ENCODE measurements around the gene DNASE2.

Gene DNASE2

DNA sequence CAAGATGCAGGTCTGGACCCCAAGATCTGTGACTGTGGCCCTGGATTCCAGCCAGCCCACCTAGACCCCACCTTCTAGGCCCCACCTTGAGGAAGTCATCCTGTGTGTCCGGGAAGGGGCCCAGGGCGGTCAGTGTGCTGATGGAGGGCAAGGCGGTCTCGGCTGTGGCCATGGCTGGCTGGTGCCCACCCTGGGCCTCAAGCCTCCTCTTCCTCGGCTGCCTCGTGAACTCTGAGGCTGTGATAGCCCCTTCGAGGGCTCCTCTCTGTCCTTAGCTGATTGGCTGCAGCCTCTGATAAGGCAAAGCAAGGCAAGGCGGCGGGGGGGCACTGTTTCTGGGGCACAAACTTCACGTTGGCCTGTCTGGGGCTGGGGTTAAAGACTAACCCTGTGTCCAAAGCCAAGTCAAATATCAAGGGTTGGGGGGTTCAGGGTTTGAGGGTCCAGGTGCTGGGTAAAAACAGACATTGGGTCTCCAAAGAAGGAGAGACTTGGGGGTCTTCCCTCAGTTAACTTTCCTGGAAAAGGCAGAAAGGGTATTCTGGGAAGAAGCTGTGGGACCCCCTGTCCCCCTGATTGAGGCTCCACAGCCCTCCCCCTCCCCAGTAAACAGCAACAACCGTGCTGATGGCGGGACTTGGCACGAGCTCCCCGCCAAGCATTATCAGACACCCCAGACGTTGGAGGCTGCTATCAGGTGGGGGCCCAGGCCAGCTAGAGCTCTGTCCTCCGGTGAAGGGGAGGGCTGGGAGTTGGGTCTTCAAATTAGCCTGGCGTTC lies 5.9 kb upstream of the DNASE2 start, which contains the start of gene KLF1:
Gene KLF1, minus strand, starts transcription at position 233 of the 779 bp plus-strand sequence. Its CDS starts 61 bp downstream, at position 172.
- no peaks in the 10 kb centered on the region for H3K27me3 ChIP-seq (replicated peaks in 2 of 5; ENCODE audit: control insufficient read depth in 4 of 5, insufficient read depth in 5 of 5, low read length in 4 of 5)
- peak within 1 kb of the TSS in 6 of 7 experiments; percentile 48 to 78 (median 65) for H3K4me3 ChIP-seq (ENCODE audit: control insufficient read depth in 1 of 7, extremely low read depth in 1 of 7, insufficient read depth in 4 of 7, low read depth in 2 of 7, low read length in 6 of 7)
- DNase-seq: peak in 2 of 3 donors; percentile 45 to 64
- ChIA-PET CTCF (interaction anchor here (0.9 to 3.1 kb wide), 7 partner anchors 9 to 78 kb away, joined by 3 to 12 read pairs (median 8); partner anchors contain the start of genes FARSA and GADD45GIP1), POLR2A (interaction anchor here (1.6 kb wide), 1 partner anchor 51 kb away, joined by 7 read pairs; the partner anchor contains the start of gene CALR)
- 78% methylated on average over 14 of the region's 17 CpGs for WGBS (ENCODE audit: insufficient coverage)
- H3K9me3 ChIP-seq (ENCODE audit: control extremely low read depth in 1 of 5, control insufficient read depth in 4 of 5, insufficient read depth in 2 of 5, low read depth in 1 of 5, low read length in 4 of 5): peaks cover 0 to 7% (median 3%) of the 10 kb centered on the region in 5 experiments
- H3K27ac ChIP-seq (ENCODE audit: insufficient read depth in 1 of 2, low read depth in 1 of 2, low read length in 2 of 2, poor library complexity in 1 of 2, severe bottlenecking in 2 of 2): peak within 1 kb of the TSS in 1 of 2 experiments; percentile 81
- peaks cover 4 to 43% (median 34%) of the 10 kb centered on the region in 4 experiments for H3K4me1 ChIP-seq (ENCODE audit: control extremely low read depth in 1 of 4, control insufficient read depth in 4 of 4, insufficient read depth in 4 of 4, low read length in 3 of 4)
- no peaks in the 10 kb centered on the region for H3K36me3 ChIP-seq (ENCODE audit: control insufficient read depth in 4 of 4, insufficient read depth in 4 of 4, low read length in 3 of 4)

DNA sequence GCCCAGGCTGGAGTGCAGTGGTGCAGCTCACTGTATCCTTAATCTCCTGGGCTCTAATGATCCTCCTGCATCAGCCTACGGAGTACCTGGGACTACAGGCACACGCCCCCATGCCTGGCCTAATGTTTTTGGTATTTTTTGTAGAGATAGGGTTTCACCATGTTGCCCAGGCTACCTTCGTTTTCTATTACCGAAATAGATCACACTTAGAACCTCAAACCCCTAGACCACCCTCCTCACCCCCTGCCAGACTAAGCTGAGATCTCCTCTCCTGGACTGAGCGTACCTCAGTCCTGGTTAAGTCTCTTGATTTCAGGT lies 5.4 kb upstream of the DNASE2 start:
- ChIA-PET CTCF (interaction anchor here (1.4 to 3.1 kb wide), 7 partner anchors 10 to 79 kb away, joined by 4 to 12 read pairs (median 9); partner anchors contain the start of genes FARSA and GADD45GIP1), POLR2A (interaction anchor here (0.6 to 2.6 kb wide), 2 partner anchors 51 to 221 kb away, joined by 5 to 16 read pairs; partner anchors contain the start of gene CALR)
- H3K4me3 ChIP-seq (ENCODE audit: control insufficient read depth in 1 of 7, extremely low read depth in 1 of 7, insufficient read depth in 4 of 7, low read depth in 2 of 7, low read length in 6 of 7): peak overlapping the region in 1 of 7 experiments; percentile 3
- H3K27ac ChIP-seq (ENCODE audit: insufficient read depth in 1 of 2, low read depth in 1 of 2, low read length in 2 of 2, poor library complexity in 1 of 2, severe bottlenecking in 2 of 2): peak overlapping the region in 1 of 2 experiments; percentile 81
- no peaks in the 10 kb centered on the region for H3K27me3 ChIP-seq (replicated peaks in 2 of 5; ENCODE audit: control insufficient read depth in 4 of 5, insufficient read depth in 5 of 5, low read length in 4 of 5)
- peaks cover 0 to 38% (median 28%) of the 10 kb centered on the region in 4 experiments for H3K4me1 ChIP-seq (ENCODE audit: control extremely low read depth in 1 of 4, control insufficient read depth in 4 of 4, insufficient read depth in 4 of 4, low read length in 3 of 4)
- peaks cover 0 to 7% (median 3%) of the 10 kb centered on the region in 5 experiments for H3K9me3 ChIP-seq (ENCODE audit: control extremely low read depth in 1 of 5, control insufficient read depth in 4 of 5, insufficient read depth in 2 of 5, low read depth in 1 of 5, low read length in 4 of 5)
- DNase-seq: peak in 2 of 3 donors; percentile 11 to 27
- 90% methylated on average over 2 of the region's 5 CpGs for WGBS (ENCODE audit: insufficient coverage)
- no peaks in the 10 kb centered on the region for H3K36me3 ChIP-seq (ENCODE audit: control insufficient read depth in 4 of 4, insufficient read depth in 4 of 4, low read length in 3 of 4)

DNA sequence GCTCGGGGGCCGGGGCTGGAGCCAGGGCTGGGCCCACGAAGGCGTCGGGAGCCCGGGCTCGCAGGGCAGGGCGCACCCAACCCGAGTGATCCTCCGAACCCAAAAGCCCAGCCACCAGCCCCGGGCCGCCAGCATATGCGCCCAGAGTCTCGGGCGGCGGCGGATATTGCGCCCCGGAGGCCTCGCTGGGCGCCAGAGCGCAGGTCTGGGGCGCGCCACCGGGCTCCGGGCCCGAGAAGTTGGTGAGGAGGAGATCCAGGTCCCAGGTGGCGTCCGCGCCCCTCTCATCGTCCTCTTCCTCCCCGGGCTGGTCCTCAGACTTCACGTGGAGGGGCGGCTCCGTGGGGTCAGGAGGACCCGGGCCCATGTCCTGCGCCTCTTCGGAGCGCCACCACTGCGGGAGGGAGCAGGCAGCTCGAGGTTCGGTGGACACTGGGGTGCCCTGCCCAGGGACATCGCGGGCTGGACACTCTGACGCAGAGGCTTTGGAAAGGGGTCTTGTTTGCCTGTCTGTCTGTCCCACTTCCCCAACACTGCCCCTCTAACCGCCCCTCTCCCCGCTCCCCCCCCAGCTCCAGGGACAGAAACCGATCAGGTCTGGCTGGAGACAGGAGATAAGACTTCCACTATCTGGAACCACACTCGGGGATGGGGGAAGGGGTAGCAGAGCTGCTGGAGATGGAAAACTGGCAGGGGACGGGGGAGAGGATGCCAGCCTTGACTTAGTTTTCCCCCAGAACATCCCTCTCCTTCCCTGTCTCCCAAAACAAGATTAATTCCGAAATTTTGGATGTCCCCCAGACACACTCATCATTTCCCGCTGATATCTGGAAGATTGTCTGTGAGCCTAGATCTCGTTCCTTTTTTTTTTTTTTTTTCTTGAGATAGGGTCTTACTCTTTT lies 4.8 kb upstream of the DNASE2 start:
- Histone ChIP-seq H3K4me1 (ENCODE audit: control extremely low read depth in 1 of 4, control insufficient read depth in 4 of 4, insufficient read depth in 4 of 4, low read length in 3 of 4) (peaks cover 0 to 34% (median 26%) of the 10 kb centered on the region in 4 experiments), H3K9me3 (ENCODE audit: control extremely low read depth in 1 of 5, control insufficient read depth in 4 of 5, insufficient read depth in 2 of 5, low read depth in 1 of 5, low read length in 4 of 5) (peaks cover 0 to 7% (median 3%) of the 10 kb centered on the region in 5 experiments), H3K4me3 (ENCODE audit: control insufficient read depth in 1 of 7, extremely low read depth in 1 of 7, insufficient read depth in 4 of 7, low read depth in 2 of 7, low read length in 6 of 7) (peak overlapping the region; percentile 21 to 78 (median 59)), H3K27me3 (replicated peaks in 2 of 5; ENCODE audit: control insufficient read depth in 4 of 5, insufficient read depth in 5 of 5, low read length in 4 of 5) (no peaks in the 10 kb centered on the region), H3K36me3 (ENCODE audit: control insufficient read depth in 4 of 4, insufficient read depth in 4 of 4, low read length in 3 of 4) (no peaks in the 10 kb centered on the region), H3K27ac (ENCODE audit: insufficient read depth in 1 of 2, low read depth in 1 of 2, low read length in 2 of 2, poor library complexity in 1 of 2, severe bottlenecking in 2 of 2) (peak overlapping the region in 1 of 2 experiments; percentile 81)
- CTCF ChIA-PET: interaction anchor here (0.6 to 3.9 kb wide), 13 partner anchors 10 to 357 kb away, joined by 3 to 20 read pairs (median 7); partner anchors contain the start of genes CALR, FARSA and GADD45GIP1
- peak; percentile 46 to 73 (median 64) for DNase-seq
- 5% methylated on average over 46 of the region's 53 CpGs for WGBS (ENCODE audit: insufficient coverage)
- POLR2A ChIA-PET: interaction anchor here (0.6 to 2.6 kb wide), 5 partner anchors 28 to 220 kb away, joined by 4 to 16 read pairs (median 5); partner anchors contain the start of genes CALR and SYCE2

DNA sequence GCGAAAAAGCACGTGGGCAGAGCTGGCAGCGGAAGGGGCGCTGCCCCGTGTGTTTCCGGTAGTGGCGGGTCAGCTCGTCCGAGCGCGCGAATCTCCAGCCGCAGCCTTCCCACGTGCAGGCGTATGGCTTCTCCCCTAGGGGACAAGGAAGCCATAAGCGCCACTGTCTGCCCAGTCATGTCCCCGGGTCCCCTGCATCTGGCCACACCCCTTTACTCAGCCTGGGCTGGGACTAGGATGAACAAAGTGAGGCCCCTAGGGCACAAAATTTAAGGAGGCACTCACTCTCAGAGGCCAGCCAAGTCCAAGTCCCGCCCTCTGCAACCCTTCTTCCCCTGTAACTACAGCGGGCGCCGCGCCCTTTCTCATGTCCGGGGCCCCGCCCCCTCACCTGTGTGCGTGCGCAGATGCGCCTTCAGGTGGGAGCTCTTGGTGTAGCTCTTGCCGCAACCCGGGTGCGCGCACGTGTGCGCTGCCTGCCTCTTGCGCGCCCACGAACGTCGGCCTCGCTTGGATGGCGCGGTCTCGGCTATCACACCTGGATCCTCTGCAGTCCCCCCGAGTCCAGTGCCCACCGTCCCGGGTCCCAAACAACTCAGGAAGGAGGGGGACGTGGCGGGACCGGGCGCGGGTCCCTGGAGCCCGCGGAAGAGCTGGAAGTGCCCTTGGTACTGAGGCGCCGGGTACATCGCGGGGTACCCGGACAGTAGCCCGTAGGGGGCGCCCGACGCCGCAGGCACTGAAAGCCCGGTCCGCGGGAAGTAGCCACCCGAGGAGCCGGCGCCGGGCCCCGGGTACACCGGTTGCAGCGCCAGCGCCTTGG lies 3.9 kb upstream of the DNASE2 start:
- peak; percentile 76 to 87 (median 84) for DNase-seq
- peak overlapping the region in 1 of 2 experiments; percentile 81 for H3K27ac ChIP-seq (ENCODE audit: insufficient read depth in 1 of 2, low read depth in 1 of 2, low read length in 2 of 2, poor library complexity in 1 of 2, severe bottlenecking in 2 of 2)
- peaks cover 0 to 36% (median 30%) of the 10 kb centered on the region in 4 experiments for H3K4me1 ChIP-seq (ENCODE audit: control extremely low read depth in 1 of 4, control insufficient read depth in 4 of 4, insufficient read depth in 4 of 4, low read length in 3 of 4)
- H3K4me3 ChIP-seq (ENCODE audit: control insufficient read depth in 1 of 7, extremely low read depth in 1 of 7, insufficient read depth in 4 of 7, low read depth in 2 of 7, low read length in 6 of 7): peak overlapping the region; percentile 48 to 78 (median 66)
- peaks cover 0 to 7% (median 3%) of the 10 kb centered on the region in 5 experiments for H3K9me3 ChIP-seq (ENCODE audit: control extremely low read depth in 1 of 5, control insufficient read depth in 4 of 5, insufficient read depth in 2 of 5, low read depth in 1 of 5, low read length in 4 of 5)
- WGBS (ENCODE audit: insufficient coverage): 4% methylated on average over 72 of the region's 73 CpGs
- H3K27me3 ChIP-seq (replicated peaks in 2 of 5; ENCODE audit: control insufficient read depth in 4 of 5, insufficient read depth in 5 of 5, low read length in 4 of 5): no peaks in the 10 kb centered on the region
- H3K36me3 ChIP-seq (ENCODE audit: control insufficient read depth in 4 of 4, insufficient read depth in 4 of 4, low read length in 3 of 4): no peaks in the 10 kb centered on the region
- ChIA-PET CTCF (interaction anchor here (0.6 to 3.9 kb wide), 15 partner anchors 11 to 358 kb away, joined by 3 to 20 read pairs (median 7); partner anchors contain the start of genes CALR and FARSA), POLR2A (interaction anchor here (0.5 to 2.6 kb wide), 7 partner anchors 29 to 99 kb away, joined by 3 to 16 read pairs (median 5); partner anchors contain the start of genes CALR, RAD23A and SYCE2)

DNA sequence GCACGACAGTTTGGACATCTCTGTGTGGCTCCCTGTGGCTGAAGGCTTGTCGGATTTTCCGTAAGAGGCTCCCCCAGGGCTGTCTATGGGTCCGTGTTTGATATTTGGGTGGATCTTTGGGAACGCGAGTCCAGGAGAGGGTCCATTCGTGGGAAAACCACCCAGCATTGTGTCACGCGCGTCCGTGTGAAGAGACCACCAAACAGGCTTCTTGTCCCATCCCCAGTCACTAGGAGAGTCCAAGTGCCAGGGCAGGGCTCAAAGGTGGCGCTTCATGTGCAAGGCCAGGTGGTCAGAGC lies 3.3 kb upstream of the DNASE2 start:
- Histone ChIP-seq H3K4me3 (ENCODE audit: control insufficient read depth in 1 of 7, extremely low read depth in 1 of 7, insufficient read depth in 4 of 7, low read depth in 2 of 7, low read length in 6 of 7) (peak overlapping the region in 6 of 7 experiments; percentile 48 to 78 (median 65)), H3K36me3 (ENCODE audit: control insufficient read depth in 4 of 4, insufficient read depth in 4 of 4, low read length in 3 of 4) (no peaks in the 10 kb centered on the region), H3K27me3 (replicated peaks in 2 of 5; ENCODE audit: control insufficient read depth in 4 of 5, insufficient read depth in 5 of 5, low read length in 4 of 5) (no peaks in the 10 kb centered on the region), H3K4me1 (ENCODE audit: control extremely low read depth in 1 of 4, control insufficient read depth in 4 of 4, insufficient read depth in 4 of 4, low read length in 3 of 4) (peaks cover 0 to 35% (median 30%) of the 10 kb centered on the region in 4 experiments), H3K27ac (ENCODE audit: insufficient read depth in 1 of 2, low read depth in 1 of 2, low read length in 2 of 2, poor library complexity in 1 of 2, severe bottlenecking in 2 of 2) (peak overlapping the region in 1 of 2 experiments; percentile 65), H3K9me3 (ENCODE audit: control extremely low read depth in 1 of 5, control insufficient read depth in 4 of 5, insufficient read depth in 2 of 5, low read depth in 1 of 5, low read length in 4 of 5) (peaks cover 0 to 7% (median 3%) of the 10 kb centered on the region in 5 experiments)
- 79% methylated on average over 11 of the region's 12 CpGs for WGBS (ENCODE audit: insufficient coverage)
- CTCF ChIA-PET: interaction anchor here (0.8 to 3.9 kb wide), 13 partner anchors 12 to 81 kb away, joined by 3 to 20 read pairs (median 8); partner anchors contain the start of genes CALR and FARSA
- POLR2A ChIA-PET: interaction anchor here (0.5 to 2.6 kb wide), 7 partner anchors 29 to 99 kb away, joined by 3 to 16 read pairs (median 5); partner anchors contain the start of genes CALR, RAD23A and SYCE2
- DNase-seq: no peak
